ENCODE measurements around the gene RAB14. TPM values are rescaled to one million over a fixed set of nuclear protein-coding genes. Genes with fewer than 3 reads are reported as not detected.

Gene RAB14
- polyA plus RNA-seq (2012; rRNA removed), result 12.9 and 17.4 TPM in 2 replicates
- polyA plus RNA-seq (2012; cell fraction: cytosol; rRNA removed), result 28.6 and 33.1 TPM in 2 replicates
- polyA plus RNA-seq (2012; cell fraction: nucleus; rRNA removed), result 8.8 and 19.2 TPM in 2 replicates

DNA sequence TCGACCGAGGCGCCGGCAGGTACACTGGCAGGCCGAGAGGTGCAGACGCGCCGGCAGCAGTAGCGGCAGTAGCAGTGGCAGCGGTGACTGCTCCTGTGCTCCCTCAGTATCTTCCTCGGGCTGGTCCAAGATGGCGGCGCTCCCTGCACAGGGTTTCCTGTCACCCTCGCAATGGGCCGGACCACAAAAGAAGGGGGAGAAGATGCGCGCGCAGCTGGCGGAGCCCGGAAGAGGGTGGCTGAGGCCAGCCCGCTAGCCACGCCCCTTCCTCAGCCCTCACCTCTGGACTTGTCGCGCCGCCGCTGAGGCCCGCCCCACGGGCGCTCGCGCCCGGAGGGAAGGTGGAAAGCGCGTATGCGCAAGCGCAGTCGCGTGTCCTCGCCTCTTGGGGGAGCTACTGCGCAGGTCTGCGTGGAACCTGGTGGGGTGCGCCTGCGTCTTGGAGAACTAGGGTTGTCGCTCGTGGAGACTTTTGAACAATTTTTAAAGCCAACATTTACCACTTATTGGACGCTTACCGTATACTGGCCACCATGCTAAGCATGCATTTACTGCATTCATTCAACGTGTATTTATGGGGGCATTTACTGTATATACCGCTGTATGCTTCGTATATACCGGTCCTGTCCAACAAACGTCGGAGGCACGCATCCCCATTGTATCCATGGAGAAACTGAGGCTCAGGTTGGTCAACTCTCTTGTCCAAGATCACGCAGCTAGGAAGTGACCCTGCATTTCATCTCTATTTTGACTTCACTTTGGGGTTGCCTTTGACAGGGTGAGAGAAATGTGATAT, at the start of gene RAB14:
TSS of gene RAB14 (minus strand) at position 132 of the 796 bp plus-strand sequence. CDS start 8,457 bp downstream, outside the sequence.
- ChIA-PET CTCF (interaction anchor here (0.8 to 4.8 kb wide), 6 partner anchors 11 to 86 kb away, joined by 3 to 25 read pairs (median 5); no protein-coding TSS in a partner anchor), POLR2A (interaction anchor here (0.9 kb wide), 1 partner anchor 9 kb away, joined by 3 read pairs; no protein-coding TSS in a partner anchor)
- no peaks in the 10 kb centered on the region for H3K9me2 ChIP-seq
- H3K36me3 ChIP-seq (replicated peaks in 1 of 2; ENCODE audit: control insufficient read depth in 1 of 2, insufficient read depth in 2 of 2, low read length in 1 of 2), result no peaks in the 10 kb centered on the region
- 2% methylated on average over 31 of the region's 55 CpGs for WGBS (ENCODE audit: low lambda C conversion rate)
- no peaks in the 10 kb centered on the region for H3K27me3 ChIP-seq (ENCODE audit: insufficient read depth)
- peak; percentile 100 for DNase-seq
- peaks cover 4% of the 10 kb centered on the region for H3F3A ChIP-seq (replicated peaks; ENCODE audit: insufficient read depth)
- peaks cover 40% of the 10 kb centered on the region for H4K20me1 ChIP-seq (ENCODE audit: insufficient read depth)
- peaks cover 7 to 32% of the 10 kb centered on the region in 2 experiments; a peak in 3 of 4 replicates for H3K4me1 ChIP-seq (ENCODE audit: control insufficient read depth in 1 of 2, insufficient read depth in 2 of 2, low read depth in 1 of 2, low read length in 1 of 2)
- peak within 1 kb of the TSS; percentile 89 to 96 for H3K4me3 ChIP-seq (ENCODE audit: low read depth in 2 of 2, low read length in 1 of 2)
- peak within 1 kb of the TSS; percentile 86 for H3K9ac ChIP-seq
- peaks cover 47% of the 10 kb centered on the region for H3K79me2 ChIP-seq (ENCODE audit: insufficient read depth)
- peak within 1 kb of the TSS; percentile 91 for H2AFZ ChIP-seq (ENCODE audit: low read depth)
- no peaks in the 10 kb centered on the region for H3K9me3 ChIP-seq
- peak within 1 kb of the TSS; percentile 89 for H3K4me2 ChIP-seq
- H3K27ac ChIP-seq (ENCODE audit: low read depth in 2 of 2, low read length in 1 of 2), result peak within 1 kb of the TSS; percentile 71 to 95; a peak in 3 of 4 replicates
- peak; percentile 95 for TF ChIP-seq YY1 (IDR thresholded peaks at IDR 0.05; ENCODE audit: low read depth)
- no peak for TF ChIP-seq TEAD4 (IDR thresholded peaks at IDR 0.05; ENCODE audit: borderline replicate concordance, insufficient read depth)
- TF ChIP-seq FOXJ3 (CRISPR knock-in tag; IDR thresholded peaks at IDR 0.05), result no peak
- no peak for TF ChIP-seq IRF3 (IDR thresholded peaks at IDR 0.05; ENCODE audit: low read depth, low read length)
- TF ChIP-seq RXRA (IDR thresholded peaks at IDR 0.05; ENCODE audit: borderline replicate concordance, low read depth), result no peak
- TF ChIP-seq MEF2A (IDR thresholded peaks at IDR 0.05; ENCODE audit: borderline replicate concordance, low read depth), result no peak
- TF ChIP-seq RFX5 (IDR thresholded peaks at IDR 0.05; ENCODE audit: low read length), result no peak
- peak; percentile 11; the same call in 1 of the 2 replicates for TF ChIP-seq RAD21 (IDR thresholded peaks at IDR 0.05; ENCODE audit: low read length)
- no peak for TF ChIP-seq TCF12 (IDR thresholded peaks at IDR 0.05)
- TF ChIP-seq POLR2AphosphoS5 (IDR thresholded peaks at IDR 0.05; ENCODE audit: low read depth, low read length), result peak; percentile 62; the same call in 1 of the 2 replicates
- TF ChIP-seq MAX (IDR thresholded peaks at IDR 0.05; ENCODE audit: low read depth), result peak; percentile 65
- TF ChIP-seq SMC3 (IDR thresholded peaks at IDR 0.05; ENCODE audit: low read depth, low read length), result no peak
- peak; percentile 74 for TF ChIP-seq MXI1 (IDR thresholded peaks at IDR 0.05; ENCODE audit: low read depth, low read length)
- no peak for TF ChIP-seq JUND (IDR thresholded peaks at IDR 0.05)
- no peak for TF ChIP-seq FOXM1 (IDR thresholded peaks at IDR 0.05; ENCODE audit: low read depth)
- TF ChIP-seq, protein P1, sequence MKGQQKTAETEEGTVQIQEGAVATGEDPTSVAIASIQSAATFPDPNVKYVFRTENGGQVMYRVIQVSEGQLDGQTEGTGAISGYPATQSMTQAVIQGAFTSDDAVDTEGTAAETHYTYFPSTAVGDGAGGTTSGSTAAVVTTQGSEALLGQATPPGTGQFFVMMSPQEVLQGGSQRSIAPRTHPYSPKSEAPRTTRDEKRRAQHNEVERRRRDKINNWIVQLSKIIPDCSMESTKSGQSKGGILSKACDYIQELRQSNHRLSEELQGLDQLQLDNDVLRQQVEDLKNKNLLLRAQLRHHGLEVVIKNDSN (IDR thresholded peaks at IDR 0.05; ENCODE audit: borderline replicate concordance, low read depth), result no peak
- TF ChIP-seq CHD2 (IDR thresholded peaks at IDR 0.05; ENCODE audit: low read length, partially characterized antibody), result peak; percentile 17
- peak; percentile 85 for TF ChIP-seq ELF1 (IDR thresholded peaks at IDR 0.05)
- TF ChIP-seq GABPA (IDR thresholded peaks at IDR 0.05; ENCODE audit: low read depth), result peak; percentile 75
- TF ChIP-seq, protein P2, sequence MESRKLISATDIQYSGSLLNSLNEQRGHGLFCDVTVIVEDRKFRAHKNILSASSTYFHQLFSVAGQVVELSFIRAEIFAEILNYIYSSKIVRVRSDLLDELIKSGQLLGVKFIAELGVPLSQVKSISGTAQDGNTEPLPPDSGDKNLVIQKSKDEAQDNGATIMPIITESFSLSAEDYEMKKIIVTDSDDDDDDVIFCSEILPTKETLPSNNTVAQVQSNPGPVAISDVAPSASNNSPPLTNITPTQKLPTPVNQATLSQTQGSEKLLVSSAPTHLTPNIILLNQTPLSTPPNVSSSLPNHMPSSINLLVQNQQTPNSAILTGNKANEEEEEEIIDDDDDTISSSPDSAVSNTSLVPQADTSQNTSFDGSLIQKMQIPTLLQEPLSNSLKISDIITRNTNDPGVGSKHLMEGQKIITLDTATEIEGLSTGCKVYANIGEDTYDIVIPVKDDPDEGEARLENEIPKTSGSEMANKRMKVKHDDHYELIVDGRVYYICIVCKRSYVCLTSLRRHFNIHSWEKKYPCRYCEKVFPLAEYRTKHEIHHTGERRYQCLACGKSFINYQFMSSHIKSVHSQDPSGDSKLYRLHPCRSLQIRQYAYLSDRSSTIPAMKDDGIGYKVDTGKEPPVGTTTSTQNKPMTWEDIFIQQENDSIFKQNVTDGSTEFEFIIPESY (IDR thresholded peaks at IDR 0.05; ENCODE audit: borderline replicate concordance, low read depth), result no peak
- no peak for TF ChIP-seq GATA2 (CRISPR knock-in tag; IDR thresholded peaks at IDR 0.05)
- TF ChIP-seq EP300 (IDR thresholded peaks at IDR 0.05; ENCODE audit: borderline replicate concordance in 1 of 2, low read depth in 1 of 2, low read length in 1 of 2), result no peak
- no peak for TF ChIP-seq RCOR1 (IDR thresholded peaks at IDR 0.05; ENCODE audit: low read length)
- TF ChIP-seq TAF1 (IDR thresholded peaks at IDR 0.05; ENCODE audit: borderline replicate concordance, low read depth, low read length), result peak; percentile 73
- TF ChIP-seq FOSL2 (IDR thresholded peaks at IDR 0.05; ENCODE audit: borderline replicate concordance, low read depth), result no peak
- TF ChIP-seq NRF1 (IDR thresholded peaks at IDR 0.05; ENCODE audit: low read depth, low read length), result peak; percentile 91
- peak; percentile 56 for TF ChIP-seq CTCF (IDR thresholded peaks at IDR 0.05)

Data from SK-N-SH (cell line).